Stimulated activated naive CD8-positive, alpha-beta T cell treated with anti-CD3 and anti-CD28 coated beads, Interleukin-15, Interleukin-2, amounts not matched to agents 100 ng/mL and 50 ng/mL, for 24 hours (primary cell): ENCODE measurements around the gene RAN.
"Not testable (repeated sequence)": the region's sequence is repeated elsewhere in the genome, so short reads cannot be mapped to it uniquely, and the experiment has no call there.

Experiments used
- H3K27ac Mint-ChIP-seq: one replicate; pipeline ENCODE4 v1.8.0; 2021; ENCODE audit warnings: mild to moderate bottlenecking, mixed read lengths
- H3K27me3 Mint-ChIP-seq: one replicate; pipeline ENCODE4 v1.8.0; 2021; ENCODE audit warnings: mixed read lengths
- H3K36me3 Mint-ChIP-seq: one replicate; pipeline ENCODE4 v1.8.0; 2021; ENCODE audit warnings: low read depth, mixed read lengths
- H3K4me1 Mint-ChIP-seq: one replicate; pipeline ENCODE4 v1.8.0; 2021; ENCODE audit warnings: low read depth, mixed read lengths
- H3K4me3 Mint-ChIP-seq: one replicate; pipeline ENCODE4 v1.8.0; 2021; ENCODE audit warnings: mild to moderate bottlenecking, mixed read lengths
- H3K9me3 Mint-ChIP-seq: one replicate; pipeline ENCODE4 v1.8.0; 2021; ENCODE audit warnings: mixed read lengths

The RAN gene

DNA sequence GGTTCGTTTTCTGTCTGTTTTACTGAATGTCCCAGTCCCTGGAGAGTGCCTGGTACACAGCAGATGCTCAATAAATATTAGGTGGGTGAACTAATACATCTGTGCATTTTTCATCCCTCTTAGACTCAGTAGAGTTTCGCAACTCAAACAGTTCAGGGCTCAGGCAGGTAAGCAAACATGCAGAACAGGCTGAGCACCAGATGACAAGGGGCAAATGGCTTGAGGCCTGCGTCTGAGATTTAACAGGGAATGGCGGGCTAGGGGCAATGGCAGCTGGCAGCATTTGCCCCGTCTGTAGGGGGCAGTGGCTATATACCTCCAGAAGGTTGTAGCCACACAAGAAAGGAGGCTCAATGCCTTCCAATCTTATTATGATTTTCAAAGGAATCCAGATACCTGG lies 8.6 kb upstream of the RAN start:
- Mint-ChIP-seq H3K27me3 (peaks cover 5% of the 10 kb centered on the region), H3K4me1 (peaks cover 10% of the 10 kb centered on the region), H3K36me3 (peaks cover 3% of the 10 kb centered on the region), H3K9me3 (no peaks in the 10 kb centered on the region), H3K27ac (no peak overlapping the region), H3K4me3 (no peak overlapping the region)

DNA sequence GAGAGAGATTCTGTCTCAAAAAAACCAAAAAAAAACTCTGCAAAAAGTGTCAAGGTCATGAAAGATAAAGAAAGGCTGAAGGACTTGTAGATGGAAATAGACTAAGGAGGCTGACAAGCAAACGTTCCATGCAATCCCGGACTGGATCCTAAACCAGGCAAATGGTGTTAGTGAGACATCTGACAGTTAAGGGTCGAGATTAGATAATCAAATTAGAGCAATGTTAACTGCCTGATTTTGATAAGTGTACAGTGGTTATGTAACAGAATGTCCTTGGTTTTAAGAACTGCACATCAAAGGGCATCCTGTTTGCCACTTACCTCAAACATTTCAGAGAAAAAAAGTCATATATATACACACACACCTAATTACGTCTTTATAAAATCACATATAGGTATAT lies 3.5 kb upstream of the RAN start:
- H3K4me3 Mint-ChIP-seq = no peak overlapping the region
- peaks cover 13% of the 10 kb centered on the region for H3K36me3 Mint-ChIP-seq
- no peaks in the 10 kb centered on the region for H3K27me3 Mint-ChIP-seq
- peak overlapping the region; percentile 40 for H3K27ac Mint-ChIP-seq
- peaks cover 39% of the 10 kb centered on the region for H3K4me1 Mint-ChIP-seq
- no peaks in the 10 kb centered on the region for H3K9me3 Mint-ChIP-seq

DNA sequence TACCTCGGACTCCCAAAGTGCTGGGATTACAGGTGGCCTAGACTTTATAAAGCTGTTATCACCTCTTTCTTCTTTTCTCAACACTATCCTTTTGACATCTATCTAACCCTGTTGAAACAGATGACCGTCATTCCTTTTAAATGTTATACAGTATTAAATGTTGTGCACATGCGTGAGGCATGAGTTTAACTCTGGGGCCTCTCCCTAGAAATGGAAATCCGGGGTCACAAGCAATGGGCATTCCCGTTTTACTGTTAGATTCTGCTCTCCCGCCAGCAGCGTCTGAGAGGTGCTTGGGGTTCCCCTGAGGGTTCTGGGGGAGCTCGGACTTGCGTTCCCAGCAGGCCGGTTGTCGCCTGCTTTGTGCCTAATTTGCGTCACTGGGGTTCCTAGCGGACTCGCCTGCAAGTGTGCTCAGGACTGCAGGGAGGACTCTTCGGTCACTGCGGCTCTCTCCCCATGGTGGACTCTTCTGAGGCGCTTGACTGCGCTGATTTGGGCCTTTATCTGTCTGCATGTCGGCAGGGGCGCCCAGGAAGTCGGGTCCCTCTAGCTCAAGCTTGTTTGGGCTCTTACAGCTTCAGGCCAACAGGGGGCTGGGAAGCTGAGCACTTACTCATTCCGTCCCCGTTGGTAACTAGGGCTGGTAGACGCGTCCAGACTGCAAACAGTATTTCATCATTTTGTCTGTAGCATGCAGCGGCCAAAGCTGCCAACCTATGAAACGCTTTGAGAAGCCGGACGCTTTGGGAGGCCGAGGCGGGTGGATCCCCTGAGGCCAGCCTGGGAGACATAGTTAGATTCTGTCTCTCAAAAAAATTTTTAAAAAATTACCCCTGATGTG lies 1.2 kb upstream of the RAN start:
- Mint-ChIP-seq H3K4me3 (peak overlapping the region; percentile 85), H3K4me1 (peaks cover 60% of the 10 kb centered on the region), H3K27me3 (no peaks in the 10 kb centered on the region), H3K36me3 (peaks cover 33% of the 10 kb centered on the region), H3K27ac (peak overlapping the region; percentile 97), H3K9me3 (no peaks in the 10 kb centered on the region)

DNA sequence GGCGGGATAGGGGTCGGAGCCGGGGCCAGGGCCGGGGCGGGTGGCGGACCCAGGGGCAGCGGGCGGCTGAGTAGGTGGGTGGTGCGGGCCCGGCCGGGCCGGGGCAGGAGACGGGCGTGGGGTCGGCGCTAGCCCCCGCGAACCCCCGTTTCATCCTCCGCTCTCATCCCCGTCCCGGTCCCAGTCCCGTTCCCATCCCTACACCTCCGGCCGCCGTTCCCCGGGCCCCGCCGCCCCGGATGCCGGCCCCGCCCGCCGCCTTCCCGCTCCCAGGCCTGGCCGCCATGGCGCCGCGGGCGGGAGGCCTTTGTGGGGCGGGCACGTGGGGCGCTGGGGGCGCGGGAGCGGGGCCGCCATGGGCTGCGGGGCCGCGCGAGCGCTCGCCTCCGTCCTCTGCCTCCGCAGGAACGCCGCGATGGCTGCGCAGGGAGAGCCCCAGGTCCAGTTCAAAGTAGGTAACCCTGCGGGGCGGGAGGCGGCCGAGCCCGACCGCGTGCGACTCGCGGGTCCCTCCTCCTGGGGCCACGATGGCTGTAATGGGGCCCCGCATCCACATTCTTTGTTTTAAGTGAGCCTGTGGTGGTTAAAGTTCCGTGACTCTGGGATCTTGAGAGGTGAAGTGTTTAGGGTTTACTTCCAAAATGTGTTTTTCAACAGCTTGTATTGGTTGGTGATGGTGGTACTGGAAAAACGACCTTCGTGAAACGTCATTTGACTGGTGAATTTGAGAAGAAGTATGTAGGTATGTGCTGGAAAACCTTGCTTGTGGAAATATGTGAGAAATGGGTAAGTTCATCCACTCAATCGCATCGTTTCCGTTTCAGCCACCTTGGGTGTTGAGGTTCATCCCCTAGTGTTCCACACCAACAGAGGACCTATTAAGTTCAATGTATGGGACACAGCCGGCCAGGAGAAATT lies 572 bp downstream of the RAN start:
- H3K27ac Mint-ChIP-seq = peak overlapping the region; percentile 100
- H3K4me1 Mint-ChIP-seq = peaks cover 75% of the 10 kb centered on the region
- no peaks in the 10 kb centered on the region for H3K27me3 Mint-ChIP-seq
- no peaks in the 10 kb centered on the region for H3K9me3 Mint-ChIP-seq
- peaks cover 50% of the 10 kb centered on the region for H3K36me3 Mint-ChIP-seq
- peak overlapping the region; percentile 100 for H3K4me3 Mint-ChIP-seq

DNA sequence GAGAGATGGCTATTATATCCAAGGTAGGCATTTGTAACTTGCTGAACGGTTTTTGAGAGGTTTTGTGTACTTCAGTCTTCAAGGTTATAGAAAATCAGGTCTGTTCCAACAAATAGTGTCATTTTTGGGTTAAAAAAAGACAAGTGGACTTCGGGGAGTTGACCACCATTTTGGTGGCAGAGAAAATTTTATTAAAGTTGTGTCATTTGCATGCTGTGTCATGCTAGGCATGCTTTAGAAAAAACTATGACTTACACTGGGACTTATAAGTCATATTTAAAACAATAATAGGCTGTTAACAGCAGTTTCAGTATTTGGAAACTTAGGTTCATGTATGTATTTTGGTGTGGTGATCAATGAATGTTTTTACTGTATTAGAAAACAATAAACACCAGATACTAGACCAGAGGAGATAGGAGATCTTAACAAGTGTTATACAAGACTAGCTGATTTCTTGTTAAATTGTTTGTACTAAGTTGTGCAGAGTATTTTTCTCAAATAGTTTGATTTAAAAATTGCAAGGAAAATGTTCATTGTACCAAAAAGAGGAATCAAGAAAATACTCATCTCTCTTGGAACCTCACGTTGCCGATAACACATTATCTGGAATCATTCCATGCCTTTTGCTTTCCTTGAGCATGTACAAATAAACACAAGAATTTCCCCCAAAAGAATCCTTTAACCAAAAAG lies 1.4 kb downstream of the RAN start:
- Mint-ChIP-seq H3K36me3 (peaks cover 55% of the 10 kb centered on the region), H3K4me1 (peaks cover 71% of the 10 kb centered on the region), H3K27ac (peak overlapping the region; percentile 100), H3K4me3 (peak overlapping the region; percentile 100), H3K27me3 (no peaks in the 10 kb centered on the region), H3K9me3 (no peaks in the 10 kb centered on the region)

DNA sequence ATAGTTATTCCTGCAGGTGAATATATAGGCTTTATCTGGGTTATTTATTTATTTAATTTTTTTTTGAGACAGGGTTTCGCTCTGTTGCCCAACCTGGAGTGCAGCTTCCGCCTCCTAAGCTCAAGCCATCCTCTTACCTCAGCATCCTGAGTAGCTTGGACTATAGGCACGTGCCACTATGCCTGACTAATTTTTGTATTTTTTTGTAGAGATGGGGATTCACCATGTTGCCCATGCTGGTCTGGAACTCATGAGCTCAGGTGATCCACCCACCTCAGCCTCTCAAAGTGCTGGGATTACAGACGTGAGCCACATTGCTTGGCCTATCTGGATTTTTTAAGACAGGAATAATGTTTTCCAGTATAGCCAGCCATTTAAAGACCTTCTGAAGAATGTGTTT lies 2.0 kb downstream of the RAN start:
- Mint-ChIP-seq H3K27ac (peak overlapping the region; percentile 100), H3K9me3 (no peaks in the 10 kb centered on the region), H3K4me1 (peaks cover 65% of the 10 kb centered on the region), H3K36me3 (peaks cover 55% of the 10 kb centered on the region), H3K4me3 (peak overlapping the region; percentile 100), H3K27me3 (no peaks in the 10 kb centered on the region)

DNA sequence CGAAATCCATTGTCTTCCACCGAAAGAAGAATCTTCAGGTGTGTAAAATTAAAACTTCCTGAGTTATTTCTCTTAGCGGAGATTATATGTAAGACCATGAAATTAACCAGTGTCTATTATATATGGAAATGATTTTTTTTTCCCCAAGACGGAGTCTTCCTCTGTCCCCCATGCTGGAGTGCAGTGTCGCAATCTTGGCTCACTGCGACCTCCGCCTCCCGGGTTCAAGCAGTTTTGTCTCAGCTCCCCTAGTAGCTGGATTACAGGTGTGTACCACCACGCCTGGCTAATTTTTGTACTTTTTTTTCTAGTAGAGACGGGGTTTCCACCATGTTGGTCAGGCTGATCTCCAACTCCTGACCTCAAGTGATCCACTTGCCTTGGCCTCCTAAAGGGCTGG lies 2.8 kb downstream of the RAN start:
- Mint-ChIP-seq H3K4me1 (peaks cover 73% of the 10 kb centered on the region), H3K27ac (peak overlapping the region; percentile 100), H3K9me3 (no peaks in the 10 kb centered on the region), H3K36me3 (peaks cover 55% of the 10 kb centered on the region), H3K27me3 (no peaks in the 10 kb centered on the region), H3K4me3 (peak overlapping the region; percentile 100)

DNA sequence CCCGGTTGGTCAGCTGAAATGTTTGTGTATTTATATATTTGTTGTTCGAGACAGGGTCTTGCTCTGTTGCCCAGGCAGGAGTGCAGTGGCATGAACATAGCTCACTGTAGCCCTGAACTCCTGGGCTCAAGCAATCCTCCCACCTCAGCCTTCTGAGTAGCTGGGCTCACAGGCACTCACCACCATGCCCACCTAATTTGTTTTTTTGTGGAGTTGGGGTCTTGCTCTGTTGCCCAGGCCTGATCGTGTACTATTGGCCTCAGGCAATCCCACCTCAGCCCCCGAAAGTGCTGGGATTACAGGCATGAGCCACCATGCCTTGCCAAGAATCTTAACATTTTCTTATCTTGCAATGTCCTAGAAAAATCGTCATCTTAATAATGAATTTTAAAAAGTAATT lies 3.3 kb downstream of the RAN start:
- H3K27me3 Mint-ChIP-seq = no peaks in the 10 kb centered on the region
- peaks cover 74% of the 10 kb centered on the region for H3K4me1 Mint-ChIP-seq
- H3K4me3 Mint-ChIP-seq = peak overlapping the region; percentile 100
- peaks cover 55% of the 10 kb centered on the region for H3K36me3 Mint-ChIP-seq
- H3K9me3 Mint-ChIP-seq = no peaks in the 10 kb centered on the region
- no peak overlapping the region for H3K27ac Mint-ChIP-seq

DNA sequence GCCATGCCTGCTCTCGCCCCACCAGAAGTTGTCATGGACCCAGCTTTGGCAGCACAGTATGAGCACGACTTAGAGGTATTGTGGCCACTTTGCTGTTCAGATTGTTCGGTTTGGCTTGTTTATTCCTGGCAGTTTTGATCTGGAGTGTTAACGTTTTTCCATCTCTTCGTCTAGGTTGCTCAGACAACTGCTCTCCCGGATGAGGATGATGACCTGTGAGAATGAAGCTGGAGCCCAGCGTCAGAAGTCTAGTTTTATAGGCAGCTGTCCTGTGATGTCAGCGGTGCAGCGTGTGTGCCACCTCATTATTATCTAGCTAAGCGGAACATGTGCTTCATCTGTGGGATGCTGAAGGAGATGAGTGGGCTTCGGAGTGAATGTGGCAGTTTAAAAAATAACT lies 3.8 kb downstream of the RAN start:
- peaks cover 55% of the 10 kb centered on the region for H3K36me3 Mint-ChIP-seq
- H3K4me1 Mint-ChIP-seq = peaks cover 74% of the 10 kb centered on the region
- H3K27ac Mint-ChIP-seq = peak overlapping the region; percentile 73
- not testable (repeated sequence) for H3K9me3 Mint-ChIP-seq, H3K27me3 Mint-ChIP-seq
- H3K4me3 Mint-ChIP-seq = peak overlapping the region; percentile 62

DNA sequence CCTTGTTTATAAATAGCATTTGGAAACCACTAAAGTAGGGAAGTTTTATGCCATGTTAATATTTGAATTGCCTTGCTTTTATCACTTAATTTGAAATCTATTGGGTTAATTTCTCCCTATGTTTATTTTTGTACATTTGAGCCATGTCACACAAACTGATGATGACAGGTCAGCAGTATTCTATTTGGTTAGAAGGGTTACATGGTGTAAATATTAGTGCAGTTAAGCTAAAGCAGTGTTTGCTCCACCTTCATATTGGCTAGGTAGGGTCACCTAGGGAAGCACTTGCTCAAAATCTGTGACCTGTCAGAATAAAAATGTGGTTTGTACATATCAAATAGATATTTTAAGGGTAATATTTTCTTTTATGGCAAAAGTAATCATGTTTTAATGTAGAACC lies 4.4 kb downstream of the RAN start:
- Mint-ChIP-seq H3K4me3 (peak overlapping the region; percentile 62), H3K36me3 (peaks cover 55% of the 10 kb centered on the region), H3K4me1 (peaks cover 74% of the 10 kb centered on the region)

DNA sequence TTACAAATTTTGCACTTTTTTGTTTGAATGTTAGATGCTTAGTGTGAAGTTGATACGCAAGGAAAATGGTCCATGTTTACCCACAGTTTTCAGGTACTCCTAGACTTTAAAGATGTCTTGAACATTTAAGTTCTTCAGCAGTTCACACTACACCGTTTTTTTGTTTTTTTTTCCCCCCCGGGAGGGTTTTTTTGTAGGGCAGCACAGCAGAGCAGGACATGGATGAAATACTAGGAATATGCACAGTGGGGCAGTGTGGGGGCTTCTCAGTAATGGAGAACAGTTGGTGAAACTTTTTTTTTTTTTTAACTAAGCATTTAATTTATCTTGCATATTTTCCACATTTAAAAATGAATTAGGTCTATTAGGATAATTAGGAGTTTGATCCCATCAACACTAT lies 4.9 kb downstream of the RAN start:
- H3K27me3 Mint-ChIP-seq = no peaks in the 10 kb centered on the region
- H3K27ac Mint-ChIP-seq = peak overlapping the region; percentile 29
- peaks cover 55% of the 10 kb centered on the region for H3K36me3 Mint-ChIP-seq
- no peaks in the 10 kb centered on the region for H3K9me3 Mint-ChIP-seq
- H3K4me3 Mint-ChIP-seq = peak overlapping the region; percentile 20
- peaks cover 74% of the 10 kb centered on the region for H3K4me1 Mint-ChIP-seq

More for the DNA sequence above, 4.4 kb downstream of the RAN start:
- no peaks in the 10 kb centered on the region for H3K9me3 Mint-ChIP-seq
- H3K27me3 Mint-ChIP-seq = no peaks in the 10 kb centered on the region
- H3K27ac Mint-ChIP-seq = no peak overlapping the region

DNA sequence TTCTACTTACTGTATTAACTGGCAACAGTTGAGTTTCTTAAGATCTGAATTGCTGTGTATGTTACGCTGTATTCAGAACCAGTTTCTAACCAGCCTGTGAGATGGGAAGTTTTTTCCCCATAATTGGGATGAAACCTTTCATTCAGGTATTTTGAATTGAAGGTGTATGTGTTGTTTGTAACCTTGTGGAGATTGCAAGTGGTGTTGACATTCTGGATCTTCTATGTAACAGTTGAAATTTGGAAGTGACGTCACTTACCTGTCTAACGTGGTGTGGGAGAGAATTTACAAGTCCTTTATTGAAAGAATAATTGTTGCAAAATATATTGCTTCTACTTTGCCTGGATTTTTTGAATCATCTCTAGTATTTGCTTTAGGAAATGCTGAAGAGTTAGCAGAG lies 5.5 kb downstream of the RAN start:
- H3K27ac Mint-ChIP-seq = no peak overlapping the region
- no peaks in the 10 kb centered on the region for H3K27me3 Mint-ChIP-seq
- H3K4me3 Mint-ChIP-seq = no peak overlapping the region
- H3K4me1 Mint-ChIP-seq = peaks cover 74% of the 10 kb centered on the region
- H3K36me3 Mint-ChIP-seq = peaks cover 55% of the 10 kb centered on the region
- no peaks in the 10 kb centered on the region for H3K9me3 Mint-ChIP-seq

DNA sequence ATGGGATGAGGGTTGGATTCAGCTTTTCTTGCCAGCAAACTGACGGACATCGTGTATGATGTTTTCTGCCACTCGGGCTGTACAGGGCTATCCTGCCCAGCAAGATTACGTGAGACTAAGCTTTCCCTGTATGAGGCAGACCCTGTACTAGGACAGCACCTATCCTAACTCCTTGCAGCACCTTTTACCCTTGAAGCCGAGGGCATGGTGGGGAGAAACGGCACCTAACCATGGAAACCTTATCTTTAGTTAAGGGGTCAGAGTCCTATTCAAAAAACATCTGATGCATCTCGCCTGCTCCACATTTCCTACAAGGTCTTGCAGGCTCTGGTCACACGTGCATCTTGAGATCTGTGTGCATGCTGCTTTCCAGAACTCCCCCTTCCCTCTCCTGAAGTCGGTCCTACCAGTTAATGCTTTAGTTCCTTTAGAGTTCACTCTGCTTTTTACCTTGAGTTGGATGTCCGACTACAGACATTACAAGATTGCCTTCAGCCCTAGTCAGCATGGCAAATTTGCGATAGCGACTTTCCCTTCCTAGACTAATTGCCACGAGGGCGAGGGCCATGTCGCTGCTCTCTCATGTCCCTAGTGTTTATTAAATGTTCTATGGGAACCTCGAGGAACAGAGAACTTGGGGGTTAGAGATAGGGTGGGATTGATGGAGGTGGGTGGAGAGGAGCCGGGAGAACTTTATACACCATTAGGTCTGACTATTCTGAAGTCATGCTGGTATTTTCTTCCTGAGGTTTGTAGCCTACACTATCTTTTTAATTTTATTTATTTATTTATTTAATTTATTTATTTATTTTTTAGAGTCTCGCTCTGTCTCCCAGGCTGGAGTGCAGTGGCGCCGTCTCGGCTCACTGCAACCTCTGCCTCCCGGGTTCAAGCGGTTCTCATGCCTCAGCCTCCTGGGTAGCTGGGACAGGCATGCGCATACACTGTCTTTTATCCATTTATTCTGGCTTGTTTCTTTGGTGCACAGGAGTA lies 6.6 kb downstream of the RAN start:
- Mint-ChIP-seq H3K4me1 (peaks cover 65% of the 10 kb centered on the region), H3K27me3 (no peaks in the 10 kb centered on the region), H3K27ac (no peak overlapping the region), H3K9me3 (no peaks in the 10 kb centered on the region), H3K36me3 (peaks cover 44% of the 10 kb centered on the region), H3K4me3 (peak overlapping the region; percentile 6)

DNA sequence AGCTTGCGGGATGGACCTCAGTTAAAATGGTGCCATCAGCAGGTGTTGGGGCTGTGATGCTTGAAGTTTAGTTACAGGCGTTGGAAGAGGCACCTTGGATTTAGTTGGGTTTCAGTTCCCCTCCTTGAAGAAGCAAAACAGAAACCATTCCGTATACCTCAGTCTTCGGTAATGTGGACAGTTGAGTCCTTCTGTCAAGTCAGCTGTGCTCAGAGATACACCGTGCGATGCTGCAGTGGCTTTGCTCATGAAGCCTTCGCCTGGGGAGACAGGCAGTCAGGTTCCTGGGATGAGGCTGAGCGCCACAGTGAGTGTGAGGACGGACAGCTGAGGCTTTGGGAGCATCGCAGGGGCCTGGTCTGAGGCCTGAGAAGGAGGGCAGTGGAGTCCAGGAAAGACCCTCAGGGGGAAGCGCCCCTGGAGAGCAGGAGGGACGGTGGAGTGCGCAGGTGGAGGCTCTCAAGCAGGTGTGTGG lies 7.4 kb downstream of the RAN start:
- peak overlapping the region; percentile 64 for H3K4me3 Mint-ChIP-seq
- peaks cover 36% of the 10 kb centered on the region for H3K36me3 Mint-ChIP-seq
- no peaks in the 10 kb centered on the region for H3K9me3 Mint-ChIP-seq
- peaks cover 59% of the 10 kb centered on the region for H3K4me1 Mint-ChIP-seq
- H3K27me3 Mint-ChIP-seq = no peaks in the 10 kb centered on the region
- H3K27ac Mint-ChIP-seq = peak overlapping the region; percentile 74
